H9 (cell line): Measurements from ENCODE around the gene HERPUD2. TPM values are rescaled to one million over a fixed set of nuclear protein-coding genes. Genes with fewer than 3 reads are reported as not detected.

ENCODE experiments used
- DNase-seq: peaks from one replicate; pipeline ENCODE4 v3.0.0-alpha.2; 2017
- H2AFZ ChIP-seq: one replicate; pipeline ENCODE4 v1.6.1; 2013; ENCODE audit warnings: mild to moderate bottlenecking, low read length, control low read depth, moderate library complexity
- H2AK5ac ChIP-seq: 2 replicates; pipeline ENCODE4 v1.6.1; 2013; ENCODE audit warnings: low read length, control low read depth, mixed read lengths; ENCODE audit not compliant: insufficient read length
- H2BK120ac ChIP-seq: one replicate; pipeline ENCODE4 v1.6.1; 2013; ENCODE audit warnings: low read depth, mild to moderate bottlenecking, low read length, control low read depth, inconsistent platforms; ENCODE audit not compliant: poor library complexity, severe bottlenecking
- H2BK12ac ChIP-seq: 2 replicates; pipeline ENCODE4 v1.6.1; 2013; ENCODE audit warnings: low read length, control low read depth, mixed read lengths, low read depth; ENCODE audit not compliant: insufficient read length
- H2BK15ac ChIP-seq: 2 replicates; pipeline ENCODE4 v1.6.1; 2013; ENCODE audit warnings: low read depth, low read length, control low read depth
- H2BK20ac ChIP-seq: one replicate; pipeline ENCODE4 v1.6.1; 2013; ENCODE audit warnings: low read depth, mild to moderate bottlenecking, low read length, control low read depth, inconsistent platforms; ENCODE audit not compliant: poor library complexity, severe bottlenecking
- H2BK5ac ChIP-seq: 2 replicates; pipeline ENCODE4 v1.6.1; 2013; ENCODE audit warnings: low read length, control low read depth, mixed read lengths; ENCODE audit not compliant: insufficient read length
- H3K14ac ChIP-seq: 2 replicates; pipeline ENCODE4 v1.6.1; 2013; ENCODE audit warnings: low read length, control low read depth; ENCODE audit not compliant: insufficient read depth
- H3K18ac ChIP-seq: 2 replicates; pipeline ENCODE4 v1.6.1; 2013; ENCODE audit warnings: low read depth, mild to moderate bottlenecking, mixed read lengths, low read length, control low read depth; ENCODE audit not compliant: insufficient read length
- H3K23ac ChIP-seq: 2 replicates; pipeline ENCODE4 v1.6.1; 2013; ENCODE audit warnings: low read length, control low read depth, mixed read lengths, low read depth; ENCODE audit not compliant: insufficient read length
- H3K23me2 ChIP-seq: 2 replicates; pipeline ENCODE4 v1.6.1; 2013; ENCODE audit warnings: low read depth, mild to moderate bottlenecking, mixed read lengths, low read length, control low read depth; ENCODE audit not compliant: insufficient read length, poor library complexity, severe bottlenecking
- H3K27ac ChIP-seq: 2 replicates; pipeline ENCODE4 v1.5.1; 2013; ENCODE audit warnings: low read length, control low read depth, mixed read lengths, low read depth; ENCODE audit not compliant: insufficient read length
- H3K27me3 ChIP-seq: 2 replicates; pipeline ENCODE4 v1.6.1; 2013; ENCODE audit warnings: low read length, control low read depth, inconsistent platforms; ENCODE audit not compliant: insufficient read depth
- H3K4ac ChIP-seq: 2 replicates; pipeline ENCODE4 v1.6.1; 2013; ENCODE audit warnings: low read depth, mild to moderate bottlenecking, control low read depth, inconsistent platforms, low read length, moderate library complexity
- H3K4me1 ChIP-seq: 2 replicates; pipeline ENCODE4 v1.6.1; 2013; ENCODE audit warnings: low read length, control low read depth, inconsistent platforms; ENCODE audit not compliant: insufficient read depth
- H3K4me2 ChIP-seq: 2 replicates; pipeline ENCODE4 v1.6.1; 2013; ENCODE audit warnings: low read length, control low read depth, mixed read lengths; ENCODE audit not compliant: insufficient read length, insufficient read depth
- H3K56ac ChIP-seq: 2 replicates; pipeline ENCODE4 v1.6.1; 2013; ENCODE audit warnings: low read depth, mild to moderate bottlenecking, mixed read lengths, low read length, control low read depth; ENCODE audit not compliant: insufficient read length
- H3K79me1 ChIP-seq: 2 replicates; pipeline ENCODE4 v1.6.1; 2013; ENCODE audit warnings: low read depth, mild to moderate bottlenecking, moderate library complexity, low read length, control low read depth, inconsistent platforms; ENCODE audit not compliant: insufficient read depth, poor library complexity, severe bottlenecking
- H3K79me2 ChIP-seq: 2 replicates; pipeline ENCODE4 v1.6.1; 2013; ENCODE audit warnings: low read length, control low read depth, inconsistent platforms; ENCODE audit not compliant: insufficient read depth
- H3K9ac ChIP-seq: 2 replicates; pipeline ENCODE4 v1.6.1; 2013; ENCODE audit warnings: low read length, control low read depth, mixed read lengths; ENCODE audit not compliant: insufficient read length; ENCODE audit errors: extremely low read depth
- H3K9me3 ChIP-seq: one replicate; pipeline ENCODE4 v1.6.1; 2013; ENCODE audit warnings: low read depth, low read length, inconsistent platforms; ENCODE audit not compliant: control insufficient read depth
- H3T11ph ChIP-seq: one replicate; pipeline ENCODE4 v1.6.1; 2013; ENCODE audit warnings: mild to moderate bottlenecking, low read length, control low read depth, inconsistent platforms
- H4K20me1 ChIP-seq: one replicate; pipeline ENCODE4 v1.6.1; 2013; ENCODE audit not compliant: control insufficient read depth, insufficient read length, insufficient read depth
- H4K5ac ChIP-seq: 2 replicates; pipeline ENCODE4 v1.6.1; 2013; ENCODE audit warnings: low read depth, mild to moderate bottlenecking, mixed read lengths, low read length, control low read depth; ENCODE audit not compliant: insufficient read length
- H4K8ac ChIP-seq: replicated peaks from 2 replicates; pipeline ENCODE4 v1.6.1; 2013; ENCODE audit warnings: low read length, control low read depth, mixed read lengths, low read depth; ENCODE audit not compliant: insufficient read length
- H4K91ac ChIP-seq: 2 replicates; pipeline ENCODE4 v1.6.1; 2013; ENCODE audit warnings: low read depth, mild to moderate bottlenecking, moderate library complexity, mixed read lengths, low read length, control low read depth; ENCODE audit not compliant: insufficient read length
- H3K27ac Mint-ChIP-seq, 3 experiments: 2 replicates in 2 of 3; 3 replicates in 1 of 3; pipeline ENCODE4 v1.8.0; 2020 to 2021; ENCODE audit warnings: mixed read lengths in 3 of 3, mild to moderate bottlenecking in 1 of 3, moderate library complexity in 1 of 3
- H3K27me3 Mint-ChIP-seq: 2 replicates; pipeline ENCODE4 v1.8.0; 2021; ENCODE audit warnings: low read depth, mild to moderate bottlenecking, moderate library complexity, mixed read lengths
- H3K36me3 Mint-ChIP-seq, 3 experiments: 2 replicates in 2 of 3; 3 replicates in 1 of 3; pipeline ENCODE4 v1.8.0; 2020 to 2021; ENCODE audit warnings: low read depth in 3 of 3, mixed read lengths in 3 of 3; ENCODE audit not compliant: insufficient read depth in 1 of 3
- H3K4me1 Mint-ChIP-seq, 2 experiments: 2 replicates each; pipeline ENCODE4 v1.8.0; 2020; ENCODE audit warnings: mixed read lengths in 2 of 2
- H3K4me3 Mint-ChIP-seq, 2 experiments: 2 replicates in 1 of 2; 3 replicates in 1 of 2; pipeline ENCODE4 v1.8.0; 2020 to 2021; ENCODE audit warnings: mild to moderate bottlenecking in 2 of 2, mixed read lengths in 2 of 2, moderate library complexity in 1 of 2
- H3K9me3 Mint-ChIP-seq, 2 experiments: 2 replicates in 1 of 2; 3 replicates in 1 of 2; pipeline ENCODE4 v1.8.0; 2020; ENCODE audit warnings: mild to moderate bottlenecking in 2 of 2, mixed read lengths in 2 of 2, moderate library complexity in 1 of 2
- CTCF ChIP-seq: fragments of 200-600 bp; sonication (generic); conservative IDR thresholded peaks from 3 replicates; pipeline ENCODE4 v1.8.0; 2021; ENCODE audit warnings: antibody characterized with exemption, mild to moderate bottlenecking
- WGBS: extraction: QIAGEN DNeasy Blood & Tissue Kit; methylation state at CpG from one replicate; pipeline ENCODE4 v1.1.7; 2013; ENCODE audit warnings: missing lambda C conversion rate, low lambda C conversion rate, mixed read lengths; ENCODE audit not compliant: insufficient read length; ENCODE audit errors: extremely low coverage; 5-methylcytosine and 5-hydroxymethylcytosine counted together
- total RNA-seq: library from RNA; stranded (reverse); gene quantifications from 2 replicates; pipeline ENCODE4 v1.2.1, GENCODE V29; 2021

The HERPUD2 gene
- total RNA-seq, 1 experiment from 2014 or later = 17.0 TPM

- Histone ChIP-seq H3T11ph (no peak overlapping the region), H4K8ac (no peak overlapping the region), H3K56ac (no peak overlapping the region), H3K4me2 (no peak overlapping the region), H3K4ac (no peak overlapping the region), H2BK120ac (no peak overlapping the region), H3K18ac (no peak overlapping the region), H3K4me1 (peaks cover 2% of the 10 kb centered on the region; the same call in 1 of the 2 replicates), H3K9me3 (no peaks in the 10 kb centered on the region), H2AFZ (no peak overlapping the region), H2BK15ac (no peak overlapping the region), H3K23ac (no peak overlapping the region), H2BK20ac (no peak overlapping the region), H3K23me2 (peaks cover 2% of the 10 kb centered on the region), H4K20me1 (no peaks in the 10 kb centered on the region), H3K27ac (no peak overlapping the region), H2BK5ac (no peak overlapping the region), H2AK5ac (no peak overlapping the region), H3K27me3 (no peaks in the 10 kb centered on the region), H3K79me2 (no peaks in the 10 kb centered on the region), H4K91ac (no peak overlapping the region), H2BK12ac (no peak overlapping the region), H3K9ac (no peak overlapping the region), H3K79me1 (no peaks in the 10 kb centered on the region), H4K5ac (no peak overlapping the region), H3K14ac (no peak overlapping the region)
- no CpG with 5 or more reads among the region's 5 CpGs for WGBS
- no peak for TF ChIP-seq CTCF
- no peak overlapping the region for H3K4me3 Mint-ChIP-seq
- no peaks in the 10 kb centered on the region for H3K27me3 Mint-ChIP-seq
- peaks cover 11 to 18% of the 10 kb centered on the region in 2 experiments for H3K4me1 Mint-ChIP-seq
- no peak overlapping the region; a peak in 1 of 7 replicates for H3K27ac Mint-ChIP-seq
- H3K36me3 Mint-ChIP-seq = peaks cover 26 to 43% (median 33%) of the 10 kb centered on the region in 3 experiments
- DNase-seq = no peak
- peaks cover 0 to 10% of the 10 kb centered on the region in 2 experiments; a peak in 3 of 5 replicates for H3K9me3 Mint-ChIP-seq
Observed at GRCh38 chr7:35652124-35652523, 42.8 kb downstream of the HERPUD2 start.
